Nephron progenitor cell (in vitro differentiated cells): ENCODE data around the gene ABI3BP.
A peak's percentile ranks its signal among the peaks of the same experiment; 100 is the strongest.

ENCODE experiments used
- DNase-seq: peaks from one replicate; pipeline ENCODE4 v3.0.0; 2021
- H3K27ac Mint-ChIP-seq: 2 replicates; pipeline ENCODE4 v1.8.0; 2021; ENCODE audit warnings: mild to moderate bottlenecking, moderate library complexity, mixed read lengths
- H3K27me3 Mint-ChIP-seq: 2 replicates; pipeline ENCODE4 v1.8.0; 2021; ENCODE audit warnings: mild to moderate bottlenecking, low read depth, mixed read lengths; ENCODE audit not compliant: poor library complexity
- H3K36me3 Mint-ChIP-seq: 2 replicates; pipeline ENCODE4 v1.8.0; 2021; ENCODE audit warnings: low read depth, mixed read lengths
- H3K4me1 Mint-ChIP-seq: 2 replicates; pipeline ENCODE4 v1.8.0; 2021; ENCODE audit warnings: mixed read lengths
- H3K4me3 Mint-ChIP-seq: 2 replicates; pipeline ENCODE4 v1.8.0; 2021; ENCODE audit warnings: mild to moderate bottlenecking, moderate library complexity, mixed read lengths
- H3K9me3 Mint-ChIP-seq: 2 replicates; pipeline ENCODE4 v1.8.0; 2021; ENCODE audit warnings: mild to moderate bottlenecking, moderate library complexity, mixed read lengths
- TF ChIP-seq, protein P1 (sequence below): fragments of 200-600 bp; sonication (generic); IDR thresholded peaks from 2 replicates; pipeline ENCODE4 v1.5.0; 2021; ENCODE audit warnings: antibody characterized with exemption

Gene ABI3BP

DNA sequence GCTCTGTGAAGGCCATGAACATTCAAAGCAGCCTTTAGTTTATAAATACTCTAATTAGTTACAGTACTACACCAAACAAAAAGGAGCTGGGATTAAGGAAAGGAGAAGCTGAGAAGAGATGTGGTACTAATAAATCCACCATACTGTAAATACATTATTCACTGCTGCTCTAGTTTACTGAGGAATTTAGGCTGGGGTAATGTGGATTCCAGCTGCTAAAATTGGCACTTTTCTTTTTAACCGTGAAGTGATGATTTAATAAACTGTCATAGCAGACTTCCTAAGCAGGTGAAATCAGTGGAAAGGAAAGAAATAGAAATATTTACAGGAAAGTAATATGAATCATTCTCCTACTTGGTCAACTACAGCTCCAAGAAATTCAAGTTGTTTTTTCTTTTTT lies 195.2 kb downstream of the ABI3BP start:
- TF ChIP-seq, protein P1, sequence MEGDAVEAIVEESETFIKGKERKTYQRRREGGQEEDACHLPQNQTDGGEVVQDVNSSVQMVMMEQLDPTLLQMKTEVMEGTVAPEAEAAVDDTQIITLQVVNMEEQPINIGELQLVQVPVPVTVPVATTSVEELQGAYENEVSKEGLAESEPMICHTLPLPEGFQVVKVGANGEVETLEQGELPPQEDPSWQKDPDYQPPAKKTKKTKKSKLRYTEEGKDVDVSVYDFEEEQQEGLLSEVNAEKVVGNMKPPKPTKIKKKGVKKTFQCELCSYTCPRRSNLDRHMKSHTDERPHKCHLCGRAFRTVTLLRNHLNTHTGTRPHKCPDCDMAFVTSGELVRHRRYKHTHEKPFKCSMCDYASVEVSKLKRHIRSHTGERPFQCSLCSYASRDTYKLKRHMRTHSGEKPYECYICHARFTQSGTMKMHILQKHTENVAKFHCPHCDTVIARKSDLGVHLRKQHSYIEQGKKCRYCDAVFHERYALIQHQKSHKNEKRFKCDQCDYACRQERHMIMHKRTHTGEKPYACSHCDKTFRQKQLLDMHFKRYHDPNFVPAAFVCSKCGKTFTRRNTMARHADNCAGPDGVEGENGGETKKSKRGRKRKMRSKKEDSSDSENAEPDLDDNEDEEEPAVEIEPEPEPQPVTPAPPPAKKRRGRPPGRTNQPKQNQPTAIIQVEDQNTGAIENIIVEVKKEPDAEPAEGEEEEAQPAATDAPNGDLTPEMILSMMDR: no peak
- Mint-ChIP-seq H3K4me3 (no peak overlapping the region), H3K27ac (no peak overlapping the region), H3K27me3 (no peaks in the 10 kb centered on the region), H3K9me3 (no peaks in the 10 kb centered on the region), H3K36me3 (no peaks in the 10 kb centered on the region), H3K4me1 (no peaks in the 10 kb centered on the region)
- no peak for DNase-seq

DNA sequence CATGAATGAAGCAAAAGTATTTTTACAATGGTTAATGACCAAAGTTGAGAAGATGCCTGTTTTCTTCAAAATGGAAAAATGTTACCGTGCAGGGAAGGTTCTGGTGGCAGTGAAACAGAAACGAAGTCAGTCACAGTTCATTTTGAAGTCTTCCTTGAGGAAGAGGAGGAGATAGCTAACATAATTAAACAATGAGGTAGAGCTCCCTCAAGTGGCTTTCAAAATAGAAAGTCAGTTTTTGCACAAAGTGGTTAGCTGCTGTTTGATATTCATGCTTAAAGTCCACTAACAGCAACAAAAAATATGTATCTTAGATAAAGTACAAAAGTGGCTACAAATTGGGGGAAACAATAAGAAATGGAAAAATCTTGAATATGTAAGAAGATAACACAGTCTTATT lies 196.7 kb downstream of the ABI3BP start:
- H3K4me3 Mint-ChIP-seq: no peak overlapping the region
- no peak for DNase-seq
- TF ChIP-seq, protein P1: no peak

DNA sequence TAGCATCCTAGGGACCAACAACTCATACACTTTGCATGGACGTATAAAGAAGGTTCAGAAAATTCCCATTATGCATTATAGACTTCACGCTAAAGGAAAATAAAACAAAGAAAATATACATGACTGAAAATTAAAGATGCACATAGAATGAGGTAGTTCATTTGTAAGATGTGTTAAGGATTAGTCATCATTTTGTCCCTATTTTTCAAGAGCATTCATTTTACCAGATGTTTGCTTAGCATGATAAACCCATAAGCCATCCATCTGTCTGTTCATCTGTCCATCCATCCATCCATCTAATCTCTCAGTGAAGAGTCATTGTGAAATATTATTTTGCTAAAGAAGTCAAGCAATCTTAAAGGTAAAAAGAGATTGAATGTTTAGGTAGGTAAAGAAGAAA lies 203.6 kb downstream of the ABI3BP start:
- TF ChIP-seq, protein P1: no peak
- Mint-ChIP-seq H3K27me3 (no peaks in the 10 kb centered on the region), H3K9me3 (peaks cover 8% of the 10 kb centered on the region), H3K27ac (no peak overlapping the region), H3K4me1 (no peaks in the 10 kb centered on the region), H3K36me3 (no peaks in the 10 kb centered on the region), H3K4me3 (no peak overlapping the region)
- DNase-seq: no peak

More for the DNA sequence above, 196.7 kb downstream of the ABI3BP start:
- H3K9me3 Mint-ChIP-seq: no peaks in the 10 kb centered on the region
- H3K27ac Mint-ChIP-seq: no peak overlapping the region
- no peaks in the 10 kb centered on the region for H3K36me3 Mint-ChIP-seq
- no peaks in the 10 kb centered on the region for H3K27me3 Mint-ChIP-seq
- no peaks in the 10 kb centered on the region for H3K4me1 Mint-ChIP-seq

DNA sequence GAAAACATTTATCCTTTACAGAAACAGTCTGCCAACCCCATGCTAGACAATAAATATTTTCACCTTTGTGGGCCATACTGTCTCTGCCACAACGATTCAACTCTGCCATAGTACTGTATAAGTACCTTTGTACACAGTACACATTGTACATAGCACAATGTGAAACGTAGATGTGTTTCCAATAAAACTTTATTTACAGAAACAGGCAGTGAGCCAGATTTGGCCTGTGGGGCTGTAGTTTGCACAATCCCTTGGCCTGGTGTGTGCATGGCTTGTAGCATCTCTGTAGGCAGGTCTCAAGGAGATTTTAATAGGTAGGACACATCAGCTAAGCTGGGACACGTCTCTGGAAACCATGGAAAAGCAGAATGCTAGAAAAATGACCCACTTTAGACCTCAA lies 209.6 kb downstream of the ABI3BP start:
- peaks cover 10% of the 10 kb centered on the region for H3K4me1 Mint-ChIP-seq
- H3K27ac Mint-ChIP-seq: no peak overlapping the region
- TF ChIP-seq, protein P1: no peak
- H3K27me3 Mint-ChIP-seq: no peaks in the 10 kb centered on the region
- DNase-seq: no peak
- peaks cover 10% of the 10 kb centered on the region for H3K9me3 Mint-ChIP-seq
- H3K36me3 Mint-ChIP-seq: no peaks in the 10 kb centered on the region
- no peak overlapping the region for H3K4me3 Mint-ChIP-seq

DNA sequence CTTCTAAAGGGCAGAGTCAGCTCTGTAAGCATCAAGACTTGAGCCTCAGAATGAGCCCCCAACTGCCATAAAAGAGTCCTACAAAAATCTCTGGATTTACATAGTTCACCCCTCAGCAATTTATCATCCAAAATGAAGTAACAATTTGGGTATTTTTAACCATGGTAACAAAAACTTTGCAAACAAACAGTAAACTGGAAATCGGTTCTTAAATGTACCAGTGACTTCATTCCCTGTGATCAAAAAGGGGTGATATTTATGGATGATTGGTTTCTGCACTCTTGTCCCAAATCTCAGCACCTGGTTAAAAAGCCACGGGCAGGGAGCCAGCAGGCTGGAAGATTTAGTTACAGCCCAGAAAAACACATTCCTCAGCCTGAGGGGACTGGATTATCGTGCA lies 210.3 kb downstream of the ABI3BP start:
- H3K36me3 Mint-ChIP-seq: no peaks in the 10 kb centered on the region
- peaks cover 10% of the 10 kb centered on the region for H3K9me3 Mint-ChIP-seq
- no peak overlapping the region for H3K27ac Mint-ChIP-seq
- TF ChIP-seq, protein P1: no peak
- H3K4me1 Mint-ChIP-seq: peaks cover 10% of the 10 kb centered on the region
- no peak for DNase-seq
- H3K27me3 Mint-ChIP-seq: peaks cover 4% of the 10 kb centered on the region
- H3K4me3 Mint-ChIP-seq: no peak overlapping the region

DNA sequence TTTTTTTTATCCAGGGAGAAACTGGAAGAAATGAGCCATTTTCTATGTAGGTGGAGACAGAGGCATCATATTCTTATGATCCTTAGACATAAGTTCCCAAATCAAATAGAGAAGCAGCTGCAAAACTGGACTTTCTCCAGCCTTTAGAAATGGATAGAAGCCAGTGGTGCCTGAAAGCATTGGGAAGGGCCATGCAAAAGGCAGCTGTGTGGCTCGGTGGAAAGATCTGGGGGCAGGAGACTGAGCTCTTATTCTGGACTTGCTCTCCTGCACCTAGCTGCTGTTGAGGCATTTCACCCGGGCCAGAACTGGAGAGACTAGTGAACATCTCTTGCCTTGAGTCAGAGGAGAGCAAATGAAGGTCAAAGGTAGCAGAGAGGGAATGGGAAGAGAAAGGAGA lies 210.9 kb downstream of the ABI3BP start:
- Mint-ChIP-seq H3K9me3 (peaks cover 10% of the 10 kb centered on the region), H3K4me3 (no peak overlapping the region), H3K27me3 (peaks cover 4% of the 10 kb centered on the region), H3K36me3 (no peaks in the 10 kb centered on the region), H3K27ac (peak overlapping the region; percentile 4), H3K4me1 (peaks cover 10% of the 10 kb centered on the region)
- TF ChIP-seq, protein P1: no peak
- no peak for DNase-seq
